Liver (tissue), 9 donors: Measurements from ENCODE around the gene GRIN1. TPM values are rescaled to one million over a fixed set of nuclear protein-coding genes. Genes with fewer than 3 reads are reported as not detected.

ENCODE experiments used
- DNase-seq: peaks from one replicate; pipeline ENCODE4 v3.0.0-alpha.2; 2017; ENCODE audit warnings: low spot score
- H3K27ac ChIP-seq, 2 donors: one replicate each; pipeline ENCODE4 v1.7.0; 2013; ENCODE audit warnings: inconsistent platforms in 2 of 2, low read length in 2 of 2, control low read depth in 1 of 2, low read depth in 1 of 2, mild to moderate bottlenecking in 1 of 2
- H3K27me3 ChIP-seq, 4 donors: one replicate each; pipeline versions ENCODE4 v1.6.1 to v1.7.0; 2013; ENCODE audit warnings: low read length in 3 of 4, inconsistent platforms in 1 of 4, mild to moderate bottlenecking in 1 of 4, moderate library complexity in 1 of 4; ENCODE audit not compliant: control insufficient read depth in 4 of 4, insufficient read depth in 4 of 4
- H3K36me3 ChIP-seq, 4 donors: one replicate each; pipeline versions ENCODE4 v1.6.1 to v1.7.0; 2013; ENCODE audit warnings: low read length in 3 of 4, mild to moderate bottlenecking in 3 of 4, low read depth in 1 of 4, moderate library complexity in 1 of 4; ENCODE audit not compliant: control insufficient read depth in 4 of 4, insufficient read depth in 3 of 4
- H3K4me1 ChIP-seq, 4 donors: one replicate each; pipeline versions ENCODE4 v1.6.1 to v1.7.0; 2013; ENCODE audit warnings: low read length in 3 of 4, mild to moderate bottlenecking in 3 of 4, moderate library complexity in 1 of 4; ENCODE audit not compliant: control insufficient read depth in 4 of 4, insufficient read depth in 4 of 4
- H3K4me3 ChIP-seq, 3 donors: one replicate each; pipeline versions ENCODE4 v1.6.1 to v1.7.0; 2013; ENCODE audit warnings: low read length in 3 of 3, control low read depth in 1 of 3, low read depth in 1 of 3, mild to moderate bottlenecking in 1 of 3
- H3K9ac ChIP-seq, 2 donors: one replicate each; pipeline ENCODE4 v1.7.0; 2013; ENCODE audit warnings: low read length in 2 of 2, mild to moderate bottlenecking in 2 of 2, moderate library complexity in 2 of 2, control low read depth in 1 of 2, low read depth in 1 of 2
- H3K9me3 ChIP-seq, 4 donors: one replicate each; pipeline versions ENCODE4 v1.6.1 to v1.7.0; 2013; ENCODE audit warnings: low read length in 3 of 4; ENCODE audit not compliant: control insufficient read depth in 4 of 4
- ATF3 ChIP-seq: IDR thresholded peaks from 2 replicates; pipeline ENCODE4 v1.6.1; 2016; ENCODE audit warnings: antibody characterized with exemption
- CTCF ChIP-seq: fragments of 150-350 bp; IDR thresholded peaks from 2 replicates; pipeline ENCODE4 v1.5.1; 2017; ENCODE audit warnings: improper control_type of control experiment, low read depth, low read length; ENCODE audit not compliant: missing input control
- EGR1 ChIP-seq, 2 donors: IDR thresholded peaks; 2 replicates each; pipeline ENCODE4 v1.6.1; 2016 to 2018; ENCODE audit warnings: antibody characterized with exemption in 2 of 2, low read depth in 2 of 2
- FOXA1 ChIP-seq: IDR thresholded peaks from 2 replicates; pipeline ENCODE4 v1.6.1; 2016; ENCODE audit warnings: antibody characterized with exemption
- FOXA2 ChIP-seq: IDR thresholded peaks from 2 replicates; pipeline ENCODE4 v1.6.1; 2016; ENCODE audit warnings: antibody characterized with exemption
- HNF4A ChIP-seq, 2 donors: conservative IDR thresholded peaks; 2 replicates each; pipeline ENCODE4 v1.6.1; 2016; ENCODE audit warnings: antibody characterized with exemption in 2 of 2, mild to moderate bottlenecking in 2 of 2
- HNF4G ChIP-seq: IDR thresholded peaks from 2 replicates; pipeline ENCODE4 v1.6.1; 2016; ENCODE audit warnings: antibody characterized with exemption
- JUND ChIP-seq, 2 donors: IDR thresholded peaks; 2 replicates each; pipeline ENCODE4 v1.6.1; 2016; ENCODE audit warnings: antibody characterized with exemption in 2 of 2
- MAX ChIP-seq: IDR thresholded peaks from 2 replicates; pipeline ENCODE4 v1.6.1; 2016; ENCODE audit warnings: antibody characterized with exemption
- NR2F2 ChIP-seq: IDR thresholded peaks from 2 replicates; pipeline ENCODE4 v1.6.1; 2016; ENCODE audit warnings: antibody characterized with exemption
- RAD21 ChIP-seq, 2 donors: IDR thresholded peaks; 2 replicates each; pipeline ENCODE4 v1.6.1; 2016; ENCODE audit warnings: antibody characterized with exemption in 2 of 2, mild to moderate bottlenecking in 2 of 2
- REST ChIP-seq: IDR thresholded peaks from 2 replicates; pipeline ENCODE4 v1.6.1; 2016; ENCODE audit warnings: antibody characterized with exemption, mild to moderate bottlenecking
- SP1 ChIP-seq: IDR thresholded peaks from 2 replicates; pipeline ENCODE4 v1.6.1; 2018; ENCODE audit warnings: antibody characterized with exemption, mild to moderate bottlenecking
- TAF1 ChIP-seq: conservative IDR thresholded peaks from 2 replicates; pipeline ENCODE4 v1.6.1; 2016; ENCODE audit warnings: antibody characterized with exemption, mild to moderate bottlenecking
- YY1 ChIP-seq: IDR thresholded peaks from 2 replicates; pipeline ENCODE4 v1.6.1; 2016; ENCODE audit warnings: antibody characterized with exemption, mild to moderate bottlenecking
- ZBTB33 ChIP-seq: IDR thresholded peaks from 2 replicates; pipeline ENCODE4 v1.6.1; 2016; ENCODE audit warnings: antibody characterized with exemption
- WGBS: extraction: QIAGEN DNeasy Blood & Tissue Kit; methylation state at CpG from one replicate; pipeline ENCODE4 v1.1.7; 2013; 5-methylcytosine and 5-hydroxymethylcytosine counted together
- polyA plus RNA-seq, 2 donors: library from polyadenylated mRNA; stranded (reverse) in 1 of 2; unstranded in 1 of 2; fragments of 200-250 nt in 1 of 2; fragments of >200 nt in 1 of 2; fragmentation: Nextera tagmentation in 1 of 2; extraction: Ambion mirVana in 1 of 2; gene quantifications; one replicate each; pipeline versions ENCODE4 v1.2.1 to v1.2.3, GENCODE V29; 2013 to 2015
- total RNA-seq, 2 donors: library from RNA; depleted of rRNA; stranded (reverse); fragments of >200 nt; gene quantifications; one replicate each; pipeline ENCODE4 v1.2.3, GENCODE V29; 2014
- donor health status: healthy.
- donor health status: healthy.
- donor health status: healthy.
- donor health status: healthy.
- donor health status: healthy.

The GRIN1 gene
- total and polyA plus RNA-seq, 4 donors, result 0.05 TPM; not detected in 3

- 93% methylated on average over 35 of the region's 35 CpGs for WGBS
Measured at GRCh38 chr9:137111788-137112563, 27.0 kb upstream of the GRIN1 start.

GRCh38 chr9:137112564-137113384 lies 26.2 kb upstream of the GRIN1 start:
- Histone ChIP-seq H3K4me3 (no peak overlapping the region), H3K9ac (no peak overlapping the region), H3K27me3 (no peaks in the 10 kb centered on the region), H3K4me1 (peaks cover 4 to 7% (median 5%) of the 10 kb centered on the region in 4 donors), H3K9me3 (no peaks in the 10 kb centered on the region), H3K27ac (no peak overlapping the region), H3K36me3 (peaks cover under 1 to 12% (median 6%) of the 10 kb centered on the region in 4 donors)
- WGBS, result 97% methylated on average over 42 of the region's 42 CpGs
- DNase-seq, result no peak
- TF ChIP-seq ZBTB33, result no peak
- TF ChIP-seq CTCF, result no peak
- no peak for TF ChIP-seq TAF1
- no peak for TF ChIP-seq REST
- no peak for TF ChIP-seq FOXA1
- no peak for TF ChIP-seq HNF4A (conservative IDR thresholded peaks at IDR 0.05)
- no peak for TF ChIP-seq SP1
- no peak for TF ChIP-seq NR2F2
- no peak for TF ChIP-seq YY1
- TF ChIP-seq RAD21 (IDR thresholded peaks at IDR 0.05), result no peak
- no peak for TF ChIP-seq MAX
- TF ChIP-seq HNF4G, result no peak
- no peak for TF ChIP-seq JUND (IDR thresholded peaks at IDR 0.05)
- no peak for TF ChIP-seq EGR1 (IDR thresholded peaks at IDR 0.05; ENCODE audit: low read depth in 2 of 2)
- TF ChIP-seq ATF3, result no peak
- TF ChIP-seq FOXA2, result no peak

More at GRCh38 chr9:137111788-137112563, 27.0 kb upstream of the GRIN1 start:
- TF ChIP-seq RAD21 (IDR thresholded peaks at IDR 0.05) (no peak), ZBTB33 (no peak), EGR1 (IDR thresholded peaks at IDR 0.05; ENCODE audit: low read depth in 2 of 2) (no peak), MAX (no peak)
- no peaks in the 10 kb centered on the region for H3K9me3 ChIP-seq
- no peak overlapping the region for H3K9ac ChIP-seq
- no peaks in the 10 kb centered on the region for H3K27me3 ChIP-seq
- H3K4me3 ChIP-seq, result no peak overlapping the region
- H3K36me3 ChIP-seq, result peaks cover 3 to 16% (median 6%) of the 10 kb centered on the region in 4 donors
- no peak for DNase-seq
- H3K27ac ChIP-seq, result no peak overlapping the region
- peaks cover 4 to 7% (median 5%) of the 10 kb centered on the region in 4 donors for H3K4me1 ChIP-seq
